Smooth muscle cell of the brain vasculature (primary cell): ENCODE measurements around the gene NFRKB.
"Not testable (repeated sequence)": the region's sequence is repeated elsewhere in the genome, so short reads cannot be mapped to it uniquely, and the experiment has no call there.

Experiments
- DNase-seq: peaks from one replicate; pipeline ENCODE4 v3.0.0-alpha.2; 2012; ENCODE audit warnings: low read depth, low spot score

Gene NFRKB

DNA sequence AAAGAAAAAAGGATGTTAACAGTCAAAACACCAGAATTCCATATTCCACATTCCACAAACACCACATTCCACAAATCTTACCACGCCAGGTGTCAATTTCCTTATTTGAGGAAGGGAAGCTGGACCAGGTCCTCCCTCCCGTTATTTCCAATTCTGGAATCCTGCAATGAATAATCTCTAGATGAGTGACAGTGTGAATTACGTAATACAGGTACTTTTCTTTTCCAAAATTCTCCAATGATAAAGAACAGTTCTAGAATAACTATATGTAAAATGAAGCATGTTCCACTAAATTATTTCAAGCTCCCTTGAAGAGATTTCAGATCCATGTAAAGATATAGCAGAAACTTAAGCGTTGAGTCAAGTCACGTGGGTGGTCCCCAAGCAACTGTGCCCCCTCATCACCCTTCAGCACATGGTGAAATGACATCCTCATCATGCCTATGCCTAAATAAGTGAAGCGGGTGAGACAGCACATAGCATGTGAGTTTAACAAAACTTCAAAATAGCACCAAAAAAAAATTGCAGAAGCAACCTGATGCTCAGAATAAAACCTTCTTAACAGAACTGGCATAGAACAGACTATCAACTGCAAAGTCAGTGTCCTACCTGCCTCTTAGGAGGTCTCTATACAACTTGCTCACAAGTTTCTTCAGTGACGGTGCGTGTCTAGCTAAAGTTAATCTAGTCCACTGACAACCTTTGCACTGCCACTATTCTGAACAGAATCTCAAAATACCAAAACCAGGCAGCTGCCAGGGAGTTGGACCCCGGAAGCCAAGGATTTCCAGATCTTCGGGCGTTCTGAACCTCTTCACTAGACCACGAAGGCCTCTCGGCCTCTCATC lies 876 bp downstream of the NFRKB start:
- DNase-seq = no peak

DNA sequence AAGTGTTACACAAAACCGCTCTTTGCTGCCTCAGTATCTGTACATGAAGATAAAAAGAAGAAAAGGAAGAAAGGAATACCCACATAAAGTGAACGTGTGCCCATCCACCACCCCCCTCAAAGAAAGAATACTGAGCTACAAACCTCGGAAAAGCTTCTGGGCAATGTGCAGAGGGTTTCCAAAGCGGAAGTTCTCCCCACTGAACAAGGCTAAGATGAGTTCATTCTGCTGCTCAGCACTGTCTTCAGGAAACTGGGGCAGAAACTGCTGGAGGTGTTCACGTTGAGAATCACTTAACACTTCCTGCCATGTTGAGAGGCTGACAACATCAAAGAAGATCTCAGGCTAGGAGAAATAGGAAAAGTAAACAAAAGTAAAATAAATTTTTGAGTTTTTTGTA lies 6.9 kb downstream of the NFRKB start:
- no peak for DNase-seq

DNA sequence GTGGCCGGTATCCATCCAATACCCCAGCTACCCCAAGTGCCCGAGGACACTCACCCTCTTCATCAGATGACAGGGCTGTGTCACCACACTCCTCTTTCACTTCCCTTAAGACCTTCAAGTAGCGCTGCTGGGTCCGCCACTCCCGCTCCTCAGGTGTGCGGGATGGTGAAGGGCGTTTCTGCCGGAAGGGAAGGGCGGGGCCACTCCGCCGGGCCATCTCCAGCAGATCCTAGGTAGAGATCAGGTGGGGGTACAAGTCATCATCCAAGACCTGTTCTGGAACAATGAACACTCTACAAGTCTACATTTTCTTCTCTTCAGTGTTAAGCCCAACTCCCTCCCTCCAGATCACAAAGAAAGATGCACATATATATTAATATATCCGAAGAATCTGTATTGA lies 10.0 kb downstream of the NFRKB start:
- DNase-seq = no peak

DNA sequence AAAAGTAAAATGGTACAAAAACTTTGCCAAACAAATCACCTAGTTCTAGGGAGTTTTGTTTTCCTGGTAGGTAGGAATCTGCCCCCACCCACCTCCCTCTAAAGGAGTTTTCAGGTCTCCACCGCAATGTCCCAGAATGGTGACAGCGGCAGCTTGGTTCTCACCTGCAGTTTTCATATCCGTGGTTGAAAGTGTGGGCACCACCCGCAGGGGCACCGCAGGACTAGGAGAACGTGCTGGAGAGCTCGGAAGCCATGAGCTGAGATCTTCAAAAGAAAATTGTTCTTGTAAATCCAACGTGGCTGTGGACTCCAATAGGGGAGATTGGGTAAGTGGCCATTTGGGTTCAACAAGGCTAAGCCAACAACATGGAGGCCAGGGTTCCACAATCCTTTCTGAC lies 10.8 kb downstream of the NFRKB start:
- no peak for DNase-seq

DNA sequence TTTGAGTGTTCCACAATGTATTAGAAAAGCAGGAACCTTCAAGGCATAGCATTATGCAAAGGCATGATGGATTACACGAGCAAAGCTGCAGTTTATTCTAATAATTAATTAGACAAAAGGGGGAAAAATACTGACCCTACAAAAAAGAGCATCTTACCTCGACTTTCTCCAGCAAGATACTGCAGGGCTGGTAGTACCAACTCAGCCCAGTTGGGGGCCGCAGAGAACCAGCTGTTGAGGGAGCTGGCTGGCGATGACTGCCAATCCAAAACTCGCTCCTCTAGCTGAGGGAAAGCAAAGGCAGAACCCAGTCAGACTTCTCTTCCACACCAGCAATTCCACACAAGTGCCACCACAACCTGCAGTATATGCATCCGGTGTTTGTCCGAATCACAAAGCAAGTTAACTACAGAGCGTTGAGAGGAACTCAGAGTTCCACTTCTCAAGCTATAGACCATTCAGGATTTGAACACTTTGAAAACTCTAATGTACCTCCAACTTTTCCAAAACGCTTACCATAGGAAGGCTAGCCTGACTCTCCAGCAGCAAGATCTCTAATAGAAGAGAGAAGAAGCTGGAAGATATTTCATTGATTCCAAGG lies 13.7 kb downstream of the NFRKB start:
- DNase-seq = no peak

DNA sequence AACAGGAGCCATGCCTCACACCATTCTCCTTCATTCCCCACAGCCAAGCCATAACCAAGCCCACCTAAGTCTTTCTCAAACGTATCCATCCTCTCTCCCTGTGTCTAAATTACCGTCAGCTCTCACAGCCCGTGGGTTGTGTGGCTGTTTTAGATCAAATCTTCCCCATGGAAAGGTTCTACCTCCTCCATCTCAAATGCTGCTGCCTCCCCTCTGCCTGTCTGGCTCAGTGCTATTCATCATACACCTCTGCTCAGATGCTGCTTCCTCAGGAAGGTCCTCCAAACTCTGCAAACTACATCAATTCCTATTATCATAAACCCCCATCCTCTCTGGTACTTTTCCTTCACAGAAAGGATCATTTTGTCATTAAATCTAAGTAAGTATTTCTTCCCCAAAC lies 15.1 kb downstream of the NFRKB start:
- DNase-seq = no peak

DNA sequence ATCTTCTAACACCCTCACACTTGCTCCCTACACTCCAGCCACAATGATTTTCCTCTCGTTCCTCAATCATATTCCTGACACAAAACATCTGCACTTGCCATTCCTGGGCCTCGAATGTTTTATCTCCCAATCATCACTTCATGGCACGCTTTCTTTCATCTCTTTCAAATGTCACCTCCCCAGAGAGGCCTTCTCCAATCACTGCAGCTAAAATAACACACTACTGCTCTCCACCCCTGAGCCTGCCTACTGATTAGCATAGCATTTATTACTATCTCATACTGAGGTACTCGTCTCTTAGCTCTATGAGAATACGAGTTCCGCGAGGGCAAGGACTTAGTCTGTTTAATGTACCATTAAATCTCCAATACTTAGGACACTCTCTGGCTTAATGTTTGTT lies 23.5 kb downstream of the NFRKB start:
- no peak for DNase-seq

DNA sequence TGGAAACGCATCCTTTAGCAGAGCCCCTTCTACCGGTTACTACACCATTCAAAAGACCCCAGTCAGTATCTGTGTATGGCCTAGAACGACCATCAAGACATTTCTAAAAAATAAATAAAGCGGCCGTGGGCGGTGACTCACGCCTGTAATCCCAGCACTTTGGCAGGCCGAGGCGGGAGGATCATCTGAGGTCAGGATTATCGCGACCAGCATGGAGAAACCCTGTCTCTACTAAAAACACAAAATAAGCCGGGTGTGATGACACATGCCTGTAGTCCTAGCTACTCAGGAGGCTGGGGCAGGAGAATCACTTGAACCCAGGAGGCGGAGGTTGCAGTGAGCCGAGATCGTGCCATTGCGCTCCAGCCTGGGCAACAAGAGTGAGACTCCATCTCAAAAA lies 26.8 kb downstream of the NFRKB start:
- DNase-seq = not testable (repeated sequence)

DNA sequence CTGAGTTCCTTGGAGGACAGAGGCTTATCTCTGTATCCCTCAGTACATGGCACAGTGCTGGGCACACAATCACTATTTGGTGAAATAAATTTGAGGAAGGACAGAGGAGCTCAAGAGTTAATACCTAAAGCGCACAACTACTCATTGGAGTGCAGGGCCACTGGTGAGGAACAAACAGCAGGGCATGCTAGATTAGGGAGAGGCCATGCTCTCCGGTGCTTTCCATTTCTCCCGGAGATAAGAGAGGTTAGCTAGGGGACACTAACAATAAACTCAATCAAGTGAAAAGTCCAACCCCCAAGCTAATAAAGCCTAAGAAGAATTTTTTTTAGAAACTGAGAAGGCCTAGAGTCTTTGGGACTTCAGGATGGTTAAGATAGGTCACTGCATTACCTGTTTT lies 29.1 kb downstream of the NFRKB start:
- DNase-seq = no peak

DNA sequence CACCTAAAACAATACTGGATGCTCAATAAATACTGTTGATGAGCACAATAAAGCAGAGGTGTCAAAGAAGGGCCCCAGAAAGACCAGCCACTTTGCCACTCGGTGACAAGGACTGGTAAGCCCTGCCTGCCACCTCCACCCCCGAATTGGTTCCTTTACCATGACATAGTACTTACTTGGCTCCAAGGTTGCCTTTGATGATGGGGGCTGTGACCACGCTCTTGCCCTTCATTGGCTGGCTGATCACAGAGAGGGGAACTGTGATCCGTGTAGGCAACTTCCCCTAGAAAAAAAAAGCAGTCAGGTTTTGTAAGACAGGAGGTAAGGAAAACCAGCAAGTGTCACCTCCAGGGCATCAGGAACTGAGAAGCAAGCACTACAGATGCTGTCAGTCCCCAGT lies 29.7 kb downstream of the NFRKB start:
- DNase-seq = no peak

DNA sequence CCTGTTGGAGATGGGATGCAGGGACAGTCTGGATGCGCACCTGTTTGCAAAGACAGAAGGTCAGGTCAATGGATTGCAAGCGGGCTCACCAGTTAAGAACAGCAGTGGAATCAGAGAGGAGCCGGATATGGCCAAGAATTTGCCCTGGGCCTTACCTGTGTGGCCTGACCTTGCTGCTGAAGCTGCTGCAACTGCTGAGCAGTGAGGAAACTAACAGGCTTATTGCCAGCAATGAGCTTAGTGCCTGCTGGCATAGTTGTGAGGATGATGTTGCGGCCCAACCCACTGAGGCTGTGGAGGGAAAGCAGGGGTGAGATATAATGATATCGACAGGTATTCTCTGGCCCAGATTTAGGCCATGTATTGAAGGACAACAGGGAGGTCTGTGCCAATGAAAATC lies 30.6 kb downstream of the NFRKB start:
- no peak for DNase-seq

DNA sequence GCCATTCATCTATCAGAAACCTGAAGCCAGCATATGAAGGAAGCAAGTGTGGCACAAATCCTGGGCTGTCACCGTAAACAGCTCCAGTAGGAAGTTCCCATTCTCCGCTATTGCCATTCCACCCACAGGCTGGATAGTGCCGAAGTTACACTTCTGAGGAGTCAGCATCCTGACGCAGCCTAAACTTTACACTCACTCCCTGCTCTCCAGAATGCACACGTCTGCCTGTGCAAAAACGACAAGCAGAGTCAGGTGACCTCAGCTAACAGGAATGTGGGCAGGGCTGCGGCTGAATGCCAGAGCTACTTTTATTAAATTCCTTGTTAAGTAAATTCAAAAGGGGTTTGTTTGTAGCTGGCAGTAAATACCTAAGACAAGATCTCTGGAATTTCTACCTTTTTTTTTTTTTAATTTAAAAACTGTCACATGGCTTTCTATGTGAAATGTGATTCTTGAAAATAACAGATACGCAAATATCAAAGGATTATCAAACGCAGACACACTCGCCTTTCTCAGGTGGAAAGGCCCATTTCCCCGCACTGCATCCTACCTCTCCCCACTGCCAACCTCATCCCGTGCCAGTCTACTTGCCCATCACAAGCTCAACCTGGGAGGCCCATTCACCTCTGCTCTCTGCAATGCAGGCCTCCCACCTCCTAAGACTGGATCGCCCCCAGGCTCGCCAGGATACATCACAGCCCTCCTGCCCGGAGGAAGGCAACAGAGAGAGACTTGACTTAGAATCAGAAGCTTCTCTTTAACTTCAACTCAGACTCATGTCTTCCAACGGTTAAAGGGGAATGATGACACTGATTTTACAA lies 33.5 kb downstream of the NFRKB start:
- DNase-seq = peak; percentile 35

DNA sequence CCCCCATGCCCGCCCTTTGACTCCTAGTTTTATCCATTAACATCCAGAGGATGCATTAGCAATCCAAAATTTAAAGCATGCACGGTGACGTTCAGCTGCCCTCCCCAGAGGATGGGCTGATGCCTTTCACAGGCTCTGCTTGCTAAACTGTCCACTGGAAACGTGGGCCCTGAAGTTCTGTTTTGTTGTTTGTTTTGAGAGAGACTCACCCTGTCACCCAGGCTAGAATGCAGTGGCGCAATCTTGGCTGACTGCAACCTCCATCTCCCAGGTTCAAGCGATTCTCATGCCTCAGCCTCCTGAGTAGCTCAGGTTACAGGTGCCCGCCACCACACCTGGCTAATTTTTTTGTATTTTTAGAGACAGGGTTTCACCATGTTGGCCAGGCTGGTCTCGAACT lies 39.3 kb downstream of the NFRKB start:
- DNase-seq = no peak

DNA sequence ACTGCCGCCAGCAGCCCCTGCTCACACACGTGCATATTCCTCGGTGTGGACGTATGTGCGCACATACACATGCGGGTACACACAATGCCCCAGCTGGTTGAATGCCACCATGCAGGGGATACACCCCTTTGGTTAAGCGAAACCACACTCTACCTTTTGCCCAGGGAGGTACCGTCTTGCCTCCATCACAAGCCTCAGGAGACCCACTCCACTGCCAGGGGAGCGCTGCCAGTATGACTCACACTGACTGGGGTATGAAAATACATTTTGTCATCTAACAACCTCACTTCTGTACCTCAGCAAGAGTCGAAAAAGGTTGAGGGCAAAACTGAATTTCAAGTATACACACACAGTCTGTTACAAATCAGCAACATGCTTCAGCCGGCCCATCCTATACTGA lies 40.3 kb downstream of the NFRKB start:
- no peak for DNase-seq

DNA sequence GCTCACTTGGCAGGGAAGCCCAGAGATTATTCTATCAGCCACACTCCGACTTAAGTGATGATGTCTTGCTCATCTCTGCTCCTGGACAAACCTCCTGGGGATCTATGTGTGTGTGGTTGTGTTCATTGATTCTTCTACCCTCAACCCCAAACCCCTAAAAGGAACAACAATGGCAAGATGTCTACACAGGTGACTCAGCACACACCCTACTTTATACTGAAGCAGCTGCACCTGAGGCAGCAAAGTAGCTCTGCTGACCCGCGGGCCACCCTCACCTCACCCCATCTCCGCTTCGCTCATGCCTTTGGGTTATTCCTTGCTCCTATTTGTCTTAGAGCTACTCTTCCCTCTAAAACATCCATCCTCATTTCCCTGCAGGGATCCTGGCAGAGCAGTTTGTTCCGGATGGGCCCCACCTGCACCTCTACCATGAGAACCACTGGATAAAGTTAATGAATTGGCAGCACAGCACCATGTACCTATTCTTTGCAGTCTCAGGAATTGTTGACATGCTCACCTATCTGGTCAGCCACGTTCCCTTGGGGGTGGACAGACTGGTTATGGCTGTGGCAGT lies 41.1 kb downstream of the NFRKB start:
- no peak for DNase-seq

DNA sequence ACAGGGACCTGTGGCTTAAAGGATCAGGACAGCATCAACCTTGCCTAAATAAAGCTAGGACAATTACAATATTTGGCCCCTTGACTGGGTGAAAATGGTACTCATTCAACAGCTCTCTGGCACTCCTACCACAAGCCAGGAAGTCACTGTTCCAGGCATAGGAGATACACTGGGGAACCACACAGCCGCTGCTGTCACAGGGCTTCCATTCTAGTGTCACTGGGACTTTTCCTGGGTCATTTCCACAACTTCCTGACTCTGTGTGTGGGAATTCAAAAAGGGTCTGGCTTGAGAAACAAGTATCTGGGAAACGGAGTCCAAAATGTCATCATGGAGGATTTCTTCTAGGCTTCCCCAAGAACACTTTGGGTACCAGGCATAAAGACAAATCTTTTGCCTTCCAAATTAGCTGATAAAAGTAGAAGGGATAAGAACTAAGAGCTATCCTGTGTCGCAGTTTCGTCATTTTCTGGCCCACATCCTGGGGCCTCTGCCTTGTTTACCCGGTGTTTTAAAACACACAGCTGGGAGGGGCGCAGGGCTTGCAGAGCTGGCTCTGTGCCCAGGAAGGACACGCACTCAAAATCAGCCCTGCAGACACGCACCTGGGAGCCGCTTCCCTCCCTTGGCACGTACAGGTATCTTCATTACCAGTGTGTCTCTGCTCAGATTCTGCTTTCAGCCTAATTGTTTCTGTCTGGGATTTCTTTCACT lies 41.7 kb downstream of the NFRKB start:
- no peak for DNase-seq

DNA sequence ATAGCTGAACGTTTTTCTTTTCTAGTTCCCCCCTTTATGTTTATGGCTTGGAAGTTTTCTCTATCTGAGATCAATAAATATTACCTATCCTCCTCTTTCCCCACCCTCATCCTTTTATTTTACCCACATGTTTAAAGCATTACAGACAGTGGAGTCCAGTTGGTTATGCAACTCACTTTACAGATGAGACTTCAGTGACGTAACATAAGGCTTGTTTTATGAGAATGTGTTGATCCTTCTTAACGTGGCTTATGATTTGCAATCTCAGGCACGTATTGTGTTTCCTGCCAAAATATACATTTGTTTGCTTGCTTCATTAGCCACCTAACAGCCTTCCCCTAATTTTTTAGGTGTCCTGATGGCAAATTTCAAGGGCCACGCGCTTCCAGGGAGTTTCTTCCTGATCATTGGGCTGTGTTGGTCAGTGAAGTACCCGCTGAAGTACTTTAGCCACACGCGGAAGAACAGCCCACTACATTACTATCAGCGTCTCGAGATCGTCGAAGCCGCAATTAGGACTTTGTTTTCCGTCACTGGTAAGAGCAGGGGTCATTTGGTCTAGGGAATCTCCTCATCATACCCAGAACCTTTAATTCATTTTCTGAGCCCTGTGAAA lies 43.1 kb downstream of the NFRKB start:
- DNase-seq = no peak

DNA sequence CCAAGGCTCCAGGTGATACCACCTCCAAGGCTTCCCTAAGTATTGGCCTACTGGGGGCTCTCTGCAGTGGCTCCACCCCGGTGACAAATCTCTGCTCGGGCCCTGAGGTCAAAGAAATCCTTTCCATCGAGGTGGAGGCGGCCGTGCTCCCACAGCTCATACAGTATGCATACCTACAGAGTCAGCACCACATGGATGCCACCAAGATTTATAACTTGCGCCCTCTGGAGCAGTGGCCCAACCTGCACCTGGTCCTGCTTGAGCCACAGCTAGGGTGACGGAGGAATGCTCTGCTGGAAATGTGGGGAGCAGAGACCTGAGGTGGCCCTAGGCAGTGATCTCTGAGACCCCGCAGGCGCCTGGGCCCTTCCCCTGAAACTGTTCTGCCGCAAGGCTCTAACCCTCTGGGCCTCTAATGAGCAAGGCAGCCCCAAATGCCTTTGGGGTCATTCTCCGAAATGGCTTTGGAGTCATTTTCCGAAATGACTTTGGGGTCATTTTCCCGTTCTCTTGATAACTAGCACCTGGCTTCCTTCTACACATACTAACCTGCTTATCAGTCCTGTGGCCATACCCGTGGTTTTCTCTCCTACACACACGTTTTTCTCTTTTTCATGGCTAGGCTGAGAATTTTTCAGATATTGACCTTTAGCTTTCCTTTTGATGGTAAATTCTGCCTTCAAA lies 45.8 kb downstream of the NFRKB start:
- no peak for DNase-seq

DNA sequence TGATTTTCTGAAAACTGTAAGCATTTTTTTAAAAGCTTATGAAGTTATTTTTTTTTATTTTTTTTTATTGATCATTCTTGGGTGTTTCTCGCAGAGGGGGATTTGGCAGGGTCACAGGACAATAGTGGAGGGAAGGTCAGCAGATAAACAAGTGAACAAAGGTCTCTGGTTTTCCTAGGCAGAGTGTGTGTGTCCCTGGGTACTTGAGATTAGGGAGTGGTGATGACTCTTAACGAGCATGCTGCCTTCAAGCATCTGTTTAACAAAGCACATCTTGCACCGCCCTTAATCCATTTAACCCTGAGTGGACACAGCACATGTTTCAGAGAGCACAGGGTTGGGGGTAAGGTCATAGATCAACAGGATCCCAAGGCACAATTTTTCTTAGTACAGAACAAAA lies 48.0 kb downstream of the NFRKB start:
- DNase-seq = not testable (repeated sequence)

DNA sequence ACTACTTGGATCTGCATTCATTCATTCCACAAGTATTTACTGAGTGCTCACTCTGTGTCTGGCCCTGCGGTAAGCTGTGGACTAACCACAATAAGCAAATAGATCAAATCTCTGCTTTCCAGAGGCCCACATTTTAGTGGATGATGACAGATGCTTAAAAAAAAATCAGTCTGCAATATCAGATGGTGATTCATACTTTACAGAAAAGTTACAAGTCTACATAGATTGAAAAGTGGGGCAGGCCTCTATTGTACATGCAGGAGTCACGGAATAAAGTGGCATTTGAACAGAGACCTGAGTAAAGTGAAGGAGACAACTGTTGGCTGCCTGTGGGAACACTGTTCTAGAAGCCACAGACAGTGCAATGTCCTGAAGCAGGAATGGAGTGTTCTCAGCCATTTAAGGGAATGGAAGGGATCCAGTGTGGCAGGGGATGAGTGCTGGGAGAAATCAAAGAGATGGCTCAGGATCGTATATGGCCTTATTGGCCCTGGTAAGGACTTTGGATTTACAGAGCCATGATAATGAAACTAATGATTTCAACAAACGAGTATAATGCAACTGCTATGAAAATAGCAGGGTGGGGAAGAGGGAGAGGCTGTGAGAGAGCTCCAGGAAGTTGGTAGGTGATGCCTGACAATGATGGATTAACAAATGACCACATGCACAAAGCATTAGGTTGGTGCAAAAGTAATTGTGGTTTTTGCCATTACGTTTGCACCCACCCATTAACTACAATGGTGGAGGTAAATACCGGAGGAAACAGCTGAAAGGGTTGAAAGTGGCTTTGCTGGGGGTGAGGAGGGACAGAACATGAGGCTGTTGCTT lies 48.7 kb downstream of the NFRKB start:
- DNase-seq = peak; percentile 51
